IMR-90 (cell line): ENCODE measurements around the gene SLC29A3. TPM values are rescaled to one million over a fixed set of nuclear protein-coding genes. Genes with fewer than 3 reads are reported as not detected.

ENCODE experiments used
- ATAC-seq: fragments of 200-7000 bp; cut with Tn5 transposase; 2 replicates; pipeline ENCODE4 v1.9.1; 2020; ENCODE audit warnings: low read depth, mild to moderate bottlenecking, moderate library complexity
- BruUV-seq: library from RNA; stranded (reverse); fragments of 400-500 nt; replicated peaks from 2 replicates; lab custom pipeline; 2021; lab: Mats Ljungman, UMichigan
- CTCF ChIA-PET: fragments of 300-600 bp; formaldehyde crosslinking; extraction: SDS; loops from one replicate; lab custom pipeline; 2021; ENCODE audit warnings: antibody characterized with exemption; lab: Yijun Ruan, JAX
- POLR2A ChIA-PET: fragments of 300-600 bp; sonication (Branson Sonifier 250); formaldehyde crosslinking; loops from one replicate; lab custom pipeline; 2022; ENCODE audit warnings: antibody characterized with exemption; ENCODE audit not compliant: unreplicated experiment; lab: Charles Lee
- DNase-seq: peaks from one replicate; pipeline ENCODE4 v3.0.0; 2013
- H2AFZ ChIP-seq: replicated peaks from 2 replicates; pipeline ENCODE3; 2013; ENCODE audit warnings: low read length, mild to moderate bottlenecking; ENCODE audit not compliant: poor library complexity
- H2AK5ac ChIP-seq: 2 replicates; pipeline ENCODE4 v1.6.1; 2013; ENCODE audit warnings: low read depth, low read length, inconsistent platforms
- H2AK9ac ChIP-seq: replicated peaks from 2 replicates; pipeline ENCODE3; 2013; ENCODE audit warnings: mild to moderate bottlenecking, low read depth, low read length, moderate library complexity; ENCODE audit not compliant: poor library complexity
- H2BK120ac ChIP-seq: 2 replicates; pipeline ENCODE4 v1.6.1; 2013; ENCODE audit warnings: low read depth, low read length, inconsistent platforms
- H2BK15ac ChIP-seq: 3 replicates; pipeline ENCODE4 v1.6.1; 2013; ENCODE audit warnings: low read depth, low read length, inconsistent platforms
- H2BK20ac ChIP-seq: 2 replicates; pipeline ENCODE4 v1.6.1; 2013; ENCODE audit warnings: low read depth, mild to moderate bottlenecking, inconsistent platforms, low read length, moderate library complexity
- H2BK5ac ChIP-seq: 2 replicates; pipeline ENCODE4 v1.6.1; 2013; ENCODE audit warnings: mild to moderate bottlenecking, low read depth, low read length, inconsistent platforms; ENCODE audit not compliant: poor library complexity, severe bottlenecking
- H3K14ac ChIP-seq: replicated peaks from 2 replicates; pipeline ENCODE4 v1.6.1; 2013; ENCODE audit warnings: low read depth, low read length, inconsistent platforms
- H3K18ac ChIP-seq: 2 replicates; pipeline ENCODE4 v1.6.1; 2013; ENCODE audit warnings: low read depth, low read length, control low read depth
- H3K23ac ChIP-seq: 2 replicates; pipeline ENCODE4 v1.6.1; 2013; ENCODE audit warnings: low read depth, low read length, inconsistent platforms
- H3K27ac ChIP-seq: 2 replicates; pipeline ENCODE4 v1.5.1; 2013; ENCODE audit warnings: mild to moderate bottlenecking, control low read depth, low read length; ENCODE audit not compliant: insufficient read depth
- H3K27me3 ChIP-seq: 2 replicates; pipeline ENCODE4 v1.6.1; 2013; ENCODE audit warnings: low read length; ENCODE audit not compliant: control insufficient read depth, insufficient read depth
- H3K36me3 ChIP-seq: 2 replicates; pipeline ENCODE4 v1.6.1; 2013; ENCODE audit warnings: low read length, mixed read lengths; ENCODE audit not compliant: control insufficient read depth, insufficient read depth
- H3K4ac ChIP-seq: 2 replicates; pipeline ENCODE4 v1.6.1; 2013; ENCODE audit warnings: low read depth, low read length, inconsistent platforms
- H3K4me1 ChIP-seq: 2 replicates; pipeline ENCODE4 v1.6.1; 2013; ENCODE audit warnings: low read length, mixed read lengths; ENCODE audit not compliant: control insufficient read depth, insufficient read depth
- H3K4me2 ChIP-seq: 2 replicates; pipeline ENCODE4 v1.6.1; 2013; ENCODE audit warnings: low read depth, mild to moderate bottlenecking, control low read depth, low read length, moderate library complexity
- H3K4me3 ChIP-seq: 2 replicates; pipeline ENCODE4 v1.5.1; 2013; ENCODE audit warnings: low read depth, mild to moderate bottlenecking, control low read depth, low read length, moderate library complexity; ENCODE audit not compliant: insufficient read depth
- H3K56ac ChIP-seq: 2 replicates; pipeline ENCODE4 v1.6.1; 2013; ENCODE audit warnings: low read length, inconsistent platforms; ENCODE audit not compliant: insufficient read depth; ENCODE audit errors: extremely low read depth
- H3K79me1 ChIP-seq, 2 experiments: 2 replicates each; pipeline ENCODE4 v1.6.1; 2013; ENCODE audit warnings: low read length in 2 of 2, inconsistent platforms in 1 of 2, low read depth in 1 of 2
- H3K9ac ChIP-seq: 2 replicates; pipeline ENCODE4 v1.6.1; 2013; ENCODE audit warnings: low read depth, low read length, control low read depth
- H3K9me1 ChIP-seq: 2 replicates; pipeline ENCODE4 v1.6.1; 2013; ENCODE audit warnings: low read length, inconsistent platforms; ENCODE audit not compliant: insufficient read depth
- H3K9me3 ChIP-seq: 2 replicates; pipeline ENCODE4 v1.6.1; 2013; ENCODE audit warnings: low read length; ENCODE audit not compliant: control insufficient read depth, insufficient read depth
- H4K20me1 ChIP-seq: 2 replicates; pipeline ENCODE4 v1.6.1; 2013; ENCODE audit warnings: low read length, inconsistent platforms; ENCODE audit not compliant: insufficient read depth
- H4K5ac ChIP-seq: 2 replicates; pipeline ENCODE4 v1.6.1; 2013; ENCODE audit warnings: mild to moderate bottlenecking, low read depth, low read length, control low read depth
- H4K8ac ChIP-seq, 2 experiments: 2 replicates each; pipeline ENCODE4 v1.6.1; 2013; ENCODE audit warnings: low read depth in 2 of 2, low read length in 2 of 2, control low read depth in 1 of 2, inconsistent platforms in 1 of 2
- H4K91ac ChIP-seq: 2 replicates; pipeline ENCODE4 v1.6.1; 2013; ENCODE audit warnings: low read depth, low read length, inconsistent platforms; ENCODE audit not compliant: insufficient read depth
- BHLHE40 ChIP-seq: fragments of 150-350 bp; IDR thresholded peaks from 2 replicates; pipeline ENCODE4 v1.6.1; 2016; ENCODE audit warnings: mild to moderate bottlenecking, low read depth, low read length
- CEBPB ChIP-seq: IDR thresholded peaks from 2 replicates; pipeline ENCODE4 v1.6.1; 2012; ENCODE audit warnings: low read depth, low read length, improper control_type of control experiment
- CHD1 ChIP-seq: IDR thresholded peaks from 2 replicates; pipeline ENCODE4 v1.6.1; 2012; ENCODE audit warnings: low read depth, low read length, improper control_type of control experiment
- FOS ChIP-seq: fragments of 150-350 bp; IDR thresholded peaks from 2 replicates; pipeline ENCODE4 v1.6.1; 2016; ENCODE audit warnings: low read depth, low read length
- MAFK ChIP-seq: IDR thresholded peaks from 2 replicates; pipeline ENCODE4 v1.6.1; 2012; ENCODE audit warnings: low read depth, low read length, improper control_type of control experiment
- MAZ ChIP-seq: IDR thresholded peaks from 2 replicates; pipeline ENCODE4 v1.6.1; 2012; ENCODE audit warnings: low read depth, mild to moderate bottlenecking, low read length, improper control_type of control experiment, moderate library complexity, borderline replicate concordance
- MXI1 ChIP-seq: IDR thresholded peaks from 2 replicates; pipeline ENCODE4 v1.6.1; 2012; ENCODE audit warnings: low read depth, mild to moderate bottlenecking, low read length, moderate library complexity, borderline replicate concordance
- RAD21 ChIP-seq: IDR thresholded peaks from 2 replicates; pipeline ENCODE4 v1.6.1; 2012; ENCODE audit warnings: low read length, improper control_type of control experiment
- RCOR1 ChIP-seq: IDR thresholded peaks from 2 replicates; pipeline ENCODE4 v1.6.1; 2012; ENCODE audit warnings: mild to moderate bottlenecking, low read length, improper control_type of control experiment; ENCODE audit not compliant: insufficient replicate concordance
- RFX5 ChIP-seq: IDR thresholded peaks from 2 replicates; pipeline ENCODE4 v1.8.0; 2012; ENCODE audit warnings: low read depth, mild to moderate bottlenecking, low read length, moderate library complexity
- WGBS, 2 experiments: methylation state at CpG; one replicate each; pipeline versions ENCODE4 v1.1.5 to v1.1.7; 2013; ENCODE audit warnings: missing lambda C conversion rate in 2 of 2; ENCODE audit not compliant: insufficient read length in 1 of 2; ENCODE audit errors: extremely low coverage in 2 of 2; 5-methylcytosine and 5-hydroxymethylcytosine counted together
- dilution Hi-C: fragments of 300-500 bp; cut with HindIII; formaldehyde crosslinking; loops from one replicate; pipeline ENCODE4 v1.14.3; 2018; ENCODE audit warnings: low sequenced_read_pairs; ENCODE audit not compliant: unreplicated experiment
- in situ Hi-C: fragments of 300-500 bp; cut with MboI; formaldehyde crosslinking; loops from 3 replicates; pipeline ENCODE4 v1.14.3; 2019; ENCODE audit warnings: low sequenced_read_pairs, inconsistent platforms, mixed read lengths
- intact Hi-C: fragments of 100-400 bp; cut with micrococcal nuclease; formaldehyde crosslinking; loops from 2 replicates; pipeline ENCODE4 v1.10.0; 2022
- polyA plus RNA-seq, 3 experiments: library from polyadenylated mRNA; depleted of rRNA; stranded (reverse); fragments of >200 nt; gene quantifications; 2 replicates each; pipeline ENCODE4 v1.2.3, GENCODE V29; 2012; ENCODE audit warnings: low replicate concordance in 1 of 3
- total RNA-seq: library from RNA; depleted of rRNA; stranded (reverse); fragments of >200 nt; gene quantifications from 2 replicates; pipeline ENCODE4 v1.2.3, GENCODE V29; 2012
- TF ChIP-seq, protein P1 (sequence below): fragments of 150-350 bp; IDR thresholded peaks from 2 replicates; pipeline ENCODE4 v1.6.1; 2017; ENCODE audit warnings: mild to moderate bottlenecking, antibody characterized with exemption, low read length, low read depth
- TF ChIP-seq, protein P2 (sequence below): fragments of 150-350 bp; IDR thresholded peaks from 2 replicates; pipeline ENCODE4 v1.6.1; 2016; ENCODE audit warnings: low read depth, mild to moderate bottlenecking, low read length, moderate library complexity, borderline replicate concordance

The SLC29A3 gene
- total and polyA plus RNA-seq, 2 of the 4 experiments (the other 2 are of a cell fraction): 0.72 to 3.0 TPM

DNA sequence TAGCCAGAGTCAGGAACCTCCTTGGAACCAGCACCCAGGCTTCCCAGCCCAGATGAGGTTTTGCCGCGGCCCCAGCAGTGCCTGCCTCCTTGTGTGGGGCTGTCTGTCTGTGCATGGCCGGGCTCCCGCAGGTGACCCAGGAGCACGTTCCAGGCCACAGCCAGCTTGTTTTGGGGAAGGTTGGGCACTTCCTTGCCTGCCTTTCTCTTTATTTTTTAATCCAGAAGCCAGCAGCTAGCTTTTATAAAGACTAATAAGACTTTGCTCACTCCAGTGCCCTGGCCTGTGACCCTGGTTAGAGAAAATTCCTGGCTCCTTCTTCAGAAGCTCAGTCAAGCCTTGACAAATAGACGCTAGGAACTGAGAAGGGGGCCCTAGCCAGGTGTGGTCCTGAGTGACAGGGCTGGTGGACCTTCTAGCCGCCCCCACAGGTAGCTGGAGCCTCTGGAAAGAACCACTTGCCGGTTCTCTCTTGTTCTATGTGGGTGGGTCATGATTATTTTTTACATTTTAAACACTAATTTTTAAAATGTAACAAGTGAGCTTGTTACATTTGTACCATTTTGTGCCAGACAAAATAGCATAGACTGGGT lies 837 bp downstream of the SLC29A3 start (continued):
- TF ChIP-seq, protein P1, sequence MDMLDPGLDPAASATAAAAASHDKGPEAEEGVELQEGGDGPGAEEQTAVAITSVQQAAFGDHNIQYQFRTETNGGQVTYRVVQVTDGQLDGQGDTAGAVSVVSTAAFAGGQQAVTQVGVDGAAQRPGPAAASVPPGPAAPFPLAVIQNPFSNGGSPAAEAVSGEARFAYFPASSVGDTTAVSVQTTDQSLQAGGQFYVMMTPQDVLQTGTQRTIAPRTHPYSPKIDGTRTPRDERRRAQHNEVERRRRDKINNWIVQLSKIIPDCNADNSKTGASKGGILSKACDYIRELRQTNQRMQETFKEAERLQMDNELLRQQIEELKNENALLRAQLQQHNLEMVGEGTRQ: no peak

DNA sequence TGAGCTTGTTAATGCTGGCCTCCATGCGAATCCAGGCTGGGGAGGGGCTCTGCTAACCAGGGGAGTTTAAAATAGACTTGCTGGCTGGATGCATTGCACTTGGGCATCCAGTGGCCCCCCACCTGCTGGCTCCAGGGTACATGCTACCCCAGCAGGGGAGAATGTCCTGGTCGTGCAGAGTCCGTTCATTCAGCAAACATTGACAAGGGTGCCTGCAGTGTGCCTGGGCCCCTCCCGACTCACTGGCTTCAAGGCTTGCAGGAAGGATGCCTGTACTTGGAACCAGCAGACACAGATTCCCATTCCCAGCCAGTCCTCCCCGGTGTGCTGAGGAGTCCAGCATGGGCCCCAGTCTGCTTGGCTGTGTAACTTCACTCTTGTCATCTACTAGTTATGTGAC lies 1.5 kb downstream of the SLC29A3 start:
- ATAC-seq (no peak), DNase-seq (no peak)
- Histone ChIP-seq H2AFZ (no peak overlapping the region), H3K18ac (no peak overlapping the region), H3K4me1 (no peaks in the 10 kb centered on the region; the same call in 1 of the 2 replicates), H3K79me1 (no peaks in the 10 kb centered on the region), H3K9me3 (no peaks in the 10 kb centered on the region), H3K9ac (no peak overlapping the region), H3K23ac (no peak overlapping the region), H3K56ac (no peak overlapping the region), H3K4ac (no peak overlapping the region), H2BK120ac (no peak overlapping the region), H2AK9ac (no peak overlapping the region), H3K14ac (no peak overlapping the region), H4K5ac (no peak overlapping the region), H3K27me3 (no peaks in the 10 kb centered on the region), H3K4me3 (no peak overlapping the region), H4K8ac (no peak overlapping the region), H4K20me1 (no peaks in the 10 kb centered on the region), H3K27ac (no peak overlapping the region), H3K9me1 (no peaks in the 10 kb centered on the region; the same call in 1 of the 2 replicates), H2BK20ac (no peak overlapping the region), H3K36me3 (peaks cover 3% of the 10 kb centered on the region; the same call in 1 of the 2 replicates), H2AK5ac (no peak overlapping the region), H2BK5ac (no peak overlapping the region), H4K91ac (no peak overlapping the region), H3K4me2 (no peak overlapping the region), H2BK15ac (no peak overlapping the region)
- dilution Hi-C loops: no loop called here
- WGBS, 2 experiments: no CpG with 5 or more reads among the region's 5 CpGs
- BruUV-seq: no TSS peak
- ChIA-PET CTCF (interaction anchor here (2.1 kb wide), 1 partner anchor 14 kb away, joined by 5 read pairs; no protein-coding TSS in a partner anchor), POLR2A (no interaction called here)
- in situ Hi-C loops: no loop called here
- intact Hi-C loops: no loop called here
- TF ChIP-seq, protein P1: no peak
- no peak for TF ChIP-seq FOS
- TF ChIP-seq RAD21: no peak
- no peak for TF ChIP-seq RCOR1
- no peak for TF ChIP-seq CHD1
- no peak for TF ChIP-seq BHLHE40
- no peak for TF ChIP-seq MXI1
- no peak for TF ChIP-seq RFX5
- TF ChIP-seq MAFK: no peak
- TF ChIP-seq MAZ: no peak
- no peak for TF ChIP-seq CEBPB
- TF ChIP-seq, protein P2, sequence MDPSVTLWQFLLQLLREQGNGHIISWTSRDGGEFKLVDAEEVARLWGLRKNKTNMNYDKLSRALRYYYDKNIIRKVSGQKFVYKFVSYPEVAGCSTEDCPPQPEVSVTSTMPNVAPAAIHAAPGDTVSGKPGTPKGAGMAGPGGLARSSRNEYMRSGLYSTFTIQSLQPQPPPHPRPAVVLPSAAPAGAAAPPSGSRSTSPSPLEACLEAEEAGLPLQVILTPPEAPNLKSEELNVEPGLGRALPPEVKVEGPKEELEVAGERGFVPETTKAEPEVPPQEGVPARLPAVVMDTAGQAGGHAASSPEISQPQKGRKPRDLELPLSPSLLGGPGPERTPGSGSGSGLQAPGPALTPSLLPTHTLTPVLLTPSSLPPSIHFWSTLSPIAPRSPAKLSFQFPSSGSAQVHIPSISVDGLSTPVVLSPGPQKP: no peak
